Lower leg skin (tissue), 3 donors: ENCODE results near the gene MYT1.

Source experiments
- POLR2A ChIP-seq, 2 donors: fragments of 450-650 bp; IDR thresholded peaks; one replicate each; pipeline ENCODE4 v1.6.1; 2016 to 2017; ENCODE audit warnings: antibody characterized with exemption in 2 of 2, mild to moderate bottlenecking in 1 of 2, moderate library complexity in 1 of 2
- TF ChIP-seq, protein P1 (sequence below), 3 donors: fragments of 450-650 bp; IDR thresholded peaks; one replicate each; pipeline ENCODE4 v1.5.1; 2016; ENCODE audit warnings: antibody characterized with exemption in 3 of 3, mild to moderate bottlenecking in 3 of 3, moderate library complexity in 2 of 3

DNA sequence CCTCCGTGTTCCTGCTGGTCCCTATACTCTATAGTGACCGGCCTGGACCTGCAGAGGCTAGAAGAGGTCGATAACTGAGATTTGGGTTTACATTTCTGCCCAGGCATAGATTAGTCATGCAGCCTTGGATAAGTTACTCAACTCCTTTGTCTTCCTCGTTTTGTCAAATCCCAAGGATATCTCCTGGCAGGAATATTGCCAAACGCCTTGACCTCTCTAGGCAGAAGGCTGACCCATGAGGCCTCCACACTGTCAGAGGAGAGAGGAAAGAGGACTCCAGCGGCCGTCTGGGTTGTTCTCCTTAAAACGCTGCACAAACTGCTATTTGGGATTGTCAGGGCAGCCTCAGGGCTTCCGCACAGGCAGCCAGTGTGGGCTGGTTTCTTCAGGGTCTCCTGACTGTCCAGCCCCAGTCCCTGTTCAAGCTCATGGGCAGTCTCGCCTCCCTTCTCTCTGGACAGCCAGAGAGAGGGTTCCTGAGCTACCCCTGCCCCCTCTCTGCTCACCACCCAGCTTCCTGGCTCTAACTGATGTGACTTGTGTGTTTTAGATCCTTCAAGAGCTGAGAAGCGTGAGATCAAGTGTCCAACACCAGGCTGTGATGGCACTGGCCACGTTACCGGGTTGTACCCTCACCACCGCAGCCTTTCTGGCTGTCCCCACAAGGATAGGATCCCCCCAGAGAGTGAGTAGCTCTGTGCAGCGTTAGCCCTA is 46.6 kb downstream of the MYT1 start:
- TF ChIP-seq, protein P1, sequence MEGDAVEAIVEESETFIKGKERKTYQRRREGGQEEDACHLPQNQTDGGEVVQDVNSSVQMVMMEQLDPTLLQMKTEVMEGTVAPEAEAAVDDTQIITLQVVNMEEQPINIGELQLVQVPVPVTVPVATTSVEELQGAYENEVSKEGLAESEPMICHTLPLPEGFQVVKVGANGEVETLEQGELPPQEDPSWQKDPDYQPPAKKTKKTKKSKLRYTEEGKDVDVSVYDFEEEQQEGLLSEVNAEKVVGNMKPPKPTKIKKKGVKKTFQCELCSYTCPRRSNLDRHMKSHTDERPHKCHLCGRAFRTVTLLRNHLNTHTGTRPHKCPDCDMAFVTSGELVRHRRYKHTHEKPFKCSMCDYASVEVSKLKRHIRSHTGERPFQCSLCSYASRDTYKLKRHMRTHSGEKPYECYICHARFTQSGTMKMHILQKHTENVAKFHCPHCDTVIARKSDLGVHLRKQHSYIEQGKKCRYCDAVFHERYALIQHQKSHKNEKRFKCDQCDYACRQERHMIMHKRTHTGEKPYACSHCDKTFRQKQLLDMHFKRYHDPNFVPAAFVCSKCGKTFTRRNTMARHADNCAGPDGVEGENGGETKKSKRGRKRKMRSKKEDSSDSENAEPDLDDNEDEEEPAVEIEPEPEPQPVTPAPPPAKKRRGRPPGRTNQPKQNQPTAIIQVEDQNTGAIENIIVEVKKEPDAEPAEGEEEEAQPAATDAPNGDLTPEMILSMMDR (IDR thresholded peaks at IDR 0.05): no peak
- TF ChIP-seq POLR2A (IDR thresholded peaks at IDR 0.05): no peak
